Activated CD4-positive, CD25-positive, alpha-beta regulatory T cell treated with anti-CD3 and anti-CD28 coated beads, Interleukin-2, amount 50 U/mL, for 16 hours (primary cell): ENCODE measurements around the gene FHL2.

Experiments
- DNase-seq: peaks from one replicate; pipeline ENCODE4 v3.0.0-alpha.2; 2020; ENCODE audit warnings: low read depth, low spot score

Gene FHL2

GRCh38 chr2:105422801-105423200, 23.9 kb upstream of the FHL2 start:
- no peak for DNase-seq

- no peak for DNase-seq
These were observed 22.2 kb upstream of the FHL2 start for GRCh38 chr2:105421053-105421452.

- DNase-seq, result no peak
These were observed 19.7 kb upstream of the FHL2 start for GRCh38 chr2:105418522-105418921.

- DNase-seq, result no peak
These were observed 19.1 kb upstream of the FHL2 start for GRCh38 chr2:105417857-105418436.

GRCh38 chr2:105416156-105416555, 17.3 kb upstream of the FHL2 start:
- no peak for DNase-seq

- no peak for DNase-seq
These were observed 16.2 kb upstream of the FHL2 start for GRCh38 chr2:105415007-105415406.

- DNase-seq, result no peak
These were observed 14.4 kb upstream of the FHL2 start for GRCh38 chr2:105413206-105413605.

GRCh38 chr2:105412584-105412983, 13.7 kb upstream of the FHL2 start:
- no peak for DNase-seq

GRCh38 chr2:105411720-105412407, 13.0 kb upstream of the FHL2 start:
- no peak for DNase-seq

- DNase-seq, result no peak
These were observed 11.7 kb upstream of the FHL2 start for GRCh38 chr2:105410554-105410953.

- no peak for DNase-seq
These were observed 10.9 kb upstream of the FHL2 start for GRCh38 chr2:105409717-105410116.

GRCh38 chr2:105407946-105408743, 9.3 kb upstream of the FHL2 start:
- DNase-seq, result no peak

GRCh38 chr2:105406221-105406620, 7.4 kb upstream of the FHL2 start:
- no peak for DNase-seq

GRCh38 chr2:105405291-105405690, 6.4 kb upstream of the FHL2 start:
- DNase-seq, result no peak

- DNase-seq, result no peak
These were observed 5.9 kb upstream of the FHL2 start for GRCh38 chr2:105404736-105405135.

- no peak for DNase-seq
These were observed 5.2 kb upstream of the FHL2 start for GRCh38 chr2:105403783-105404698.

- no peak for DNase-seq
These were observed 4.5 kb upstream of the FHL2 start for GRCh38 chr2:105403241-105403782.

- no peak for DNase-seq
These were observed 4.0 kb upstream of the FHL2 start for GRCh38 chr2:105402809-105403208.

- no peak for DNase-seq
These were observed 3.0 kb upstream of the FHL2 start for GRCh38 chr2:105401867-105402266.

- DNase-seq, result no peak
These were observed 1.3 kb upstream of the FHL2 start for GRCh38 chr2:105400138-105400540.

- no peak for DNase-seq
These were observed 483 bp upstream of the FHL2 start for GRCh38 chr2:105399207-105399861.
